OCI-M1 (cell line): ENCODE results near the gene VMO1.
"Not testable (repeated sequence)": the region's sequence is repeated elsewhere in the genome, so short reads cannot be mapped to it uniquely, and the experiment has no call there.

Source experiments
- DNase-seq: peaks from one replicate; lab custom pipeline; 2025; lab: John Stamatoyannopoulos, UW

Gene VMO1, protein sequence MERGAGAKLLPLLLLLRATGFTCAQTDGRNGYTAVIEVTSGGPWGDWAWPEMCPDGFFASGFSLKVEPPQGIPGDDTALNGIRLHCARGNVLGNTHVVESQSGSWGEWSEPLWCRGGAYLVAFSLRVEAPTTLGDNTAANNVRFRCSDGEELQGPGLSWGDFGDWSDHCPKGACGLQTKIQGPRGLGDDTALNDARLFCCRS

DNA sequence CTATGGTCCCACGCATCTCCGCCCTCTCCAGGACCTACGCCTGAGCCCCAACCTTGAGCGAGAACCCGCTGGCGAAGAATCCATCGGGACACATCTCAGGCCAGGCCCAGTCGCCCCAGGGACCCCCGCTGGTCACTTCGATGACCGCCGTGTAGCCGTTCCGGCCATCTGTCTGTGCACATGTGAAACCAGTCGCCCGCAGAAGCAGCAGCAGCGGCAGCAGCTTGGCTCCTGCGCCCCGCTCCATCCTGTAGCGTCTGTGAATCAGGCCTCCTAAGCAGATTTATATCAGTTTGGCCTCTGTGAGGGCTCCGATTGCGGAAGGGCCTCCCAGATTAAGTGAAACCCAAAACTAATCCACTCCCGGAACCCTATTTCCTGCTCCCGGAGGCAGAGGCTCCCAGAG lies at the start of gene VMO1:
Gene VMO1 (minus strand): TSS at position 259 of the 406 bp plus-strand sequence. CDS start 12 bp downstream, at position 247.
- no peak for DNase-seq

DNA sequence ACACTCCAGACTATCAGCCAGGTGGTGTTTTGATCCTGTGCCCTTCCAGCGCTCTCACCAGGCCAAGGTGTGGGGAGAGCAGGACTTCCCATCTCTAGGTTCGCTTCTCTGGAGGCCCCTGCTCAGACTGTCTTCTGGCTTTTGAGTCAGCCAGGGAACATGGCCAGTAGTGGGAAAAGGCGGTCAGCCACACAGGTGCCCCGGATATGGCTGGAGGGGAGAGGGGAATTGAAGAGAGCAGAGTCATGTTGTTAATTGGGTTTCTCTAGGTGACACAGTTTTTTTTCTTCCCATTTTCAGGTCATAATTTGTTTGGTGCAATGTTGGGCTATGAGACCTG lies 48.5 kb upstream of the VMO1 start:
- no peak for DNase-seq

DNA sequence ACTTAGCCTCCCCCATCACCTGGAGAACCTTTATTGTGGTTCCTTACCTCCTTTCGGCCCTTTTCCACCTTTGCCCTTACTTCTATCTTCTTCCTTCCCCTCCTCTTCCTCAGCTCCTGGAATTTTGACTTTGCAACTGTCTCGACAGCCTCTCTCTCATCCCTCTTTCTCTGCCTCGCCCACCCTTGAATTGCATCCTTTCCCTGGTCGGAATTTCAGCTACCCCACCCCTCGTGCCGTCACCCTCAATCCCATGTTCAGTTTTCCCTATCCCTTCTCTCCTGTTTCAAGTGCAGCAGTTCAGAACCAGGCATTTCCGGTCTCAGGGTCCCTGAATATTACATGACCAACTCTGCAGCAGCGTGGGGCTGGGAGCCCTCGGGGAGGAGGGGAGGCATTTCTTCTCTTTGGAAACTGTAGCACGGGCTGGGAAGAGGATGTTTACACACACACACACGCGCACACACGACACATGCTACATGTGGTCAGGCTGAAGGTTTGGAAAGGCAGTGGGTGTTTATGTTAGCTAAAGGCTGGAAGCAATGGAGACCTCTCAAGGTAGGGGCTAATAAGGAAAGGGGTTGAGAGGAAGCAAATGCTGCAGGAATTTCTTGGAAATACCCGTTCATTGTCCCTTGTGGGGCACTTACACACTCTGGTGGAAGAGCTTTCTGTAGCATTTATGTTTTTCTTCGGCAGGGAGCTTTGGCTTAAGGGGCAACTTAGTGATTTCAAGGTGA lies 47.9 kb upstream of the VMO1 start:
- peak; percentile 62 for DNase-seq

DNA sequence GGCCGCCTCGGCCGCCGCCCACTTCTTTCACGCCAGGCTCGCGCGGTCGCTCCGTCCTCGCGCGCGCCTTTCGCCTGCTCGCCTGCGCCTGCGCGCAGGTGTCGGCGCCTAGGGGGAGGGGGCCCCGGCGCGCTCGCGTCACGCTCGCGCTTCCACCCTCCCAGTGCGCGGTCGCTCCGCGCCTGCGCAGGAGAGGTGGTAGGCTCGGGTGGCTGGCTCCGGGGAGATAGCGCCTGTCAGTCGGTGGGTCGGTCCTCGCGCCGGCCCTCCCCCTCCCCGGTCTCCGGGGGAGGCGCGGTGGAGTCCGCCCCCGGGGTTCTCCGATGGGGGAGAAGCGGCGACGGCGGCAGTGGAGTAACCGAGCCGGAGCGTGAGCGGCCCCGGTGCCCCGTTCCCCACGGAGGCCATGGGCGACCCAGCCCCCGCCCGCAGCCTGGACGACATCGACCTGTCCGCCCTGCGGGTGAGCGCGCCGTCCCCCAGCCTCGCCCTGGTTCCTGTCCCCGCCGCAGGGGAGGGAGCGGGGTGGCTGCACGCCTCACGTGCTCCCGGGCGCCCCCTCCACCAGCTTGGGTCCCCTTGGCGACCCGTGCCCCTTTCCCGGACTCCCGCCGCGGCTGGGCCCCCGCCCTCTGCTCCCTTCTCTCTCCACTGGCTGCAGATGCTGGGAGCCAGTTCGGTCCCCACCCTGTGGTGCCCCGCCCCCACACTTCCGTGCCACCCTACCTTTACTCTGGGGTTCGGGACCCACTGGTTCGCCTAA lies 47.2 kb upstream of the VMO1 start, which contains the start of gene MINK1:
Gene MINK1 (plus strand): TSS at position 163 of the 763 bp plus-strand sequence. CDS start 244 bp downstream, at position 407.
- peak; percentile 97 for DNase-seq

DNA sequence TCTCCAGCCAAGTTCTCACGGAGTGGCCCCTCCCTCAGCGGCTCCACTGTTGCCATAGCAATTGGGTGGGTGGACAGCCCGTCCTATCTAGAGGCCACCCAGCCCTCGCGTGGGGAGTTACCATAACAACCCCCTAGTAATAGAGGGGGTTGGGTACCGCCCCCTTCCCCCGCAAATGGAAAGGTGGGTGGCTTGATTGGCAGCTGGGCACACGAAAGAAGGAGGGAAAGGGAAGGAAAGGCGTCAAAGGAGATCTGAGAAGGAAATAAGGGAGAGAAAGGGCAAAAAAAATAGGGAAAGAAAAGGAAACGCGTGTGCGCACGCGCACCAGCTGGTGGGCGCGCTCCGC lies 46.6 kb upstream of the VMO1 start:
- not testable (repeated sequence) for DNase-seq

DNA sequence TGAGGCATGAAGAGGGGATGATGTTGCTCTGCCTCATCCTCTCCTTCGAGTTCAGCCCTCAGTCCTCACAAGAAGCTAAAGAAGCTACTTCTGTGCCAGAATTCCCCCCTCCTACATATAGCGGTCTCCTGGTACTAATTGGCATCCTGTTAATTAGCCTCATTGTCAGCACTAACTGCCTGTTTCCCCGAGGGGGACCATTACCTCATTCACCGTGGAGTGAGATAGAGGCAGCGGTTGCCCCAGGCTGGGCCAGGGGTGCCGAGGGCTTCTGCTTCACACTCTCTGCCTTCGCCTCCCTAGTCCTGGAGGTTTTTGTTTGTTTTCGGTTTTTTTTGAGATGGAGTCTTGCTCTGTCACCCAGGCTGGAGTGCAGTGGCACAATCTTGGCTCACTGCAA lies 41.2 kb upstream of the VMO1 start:
- no peak for DNase-seq

DNA sequence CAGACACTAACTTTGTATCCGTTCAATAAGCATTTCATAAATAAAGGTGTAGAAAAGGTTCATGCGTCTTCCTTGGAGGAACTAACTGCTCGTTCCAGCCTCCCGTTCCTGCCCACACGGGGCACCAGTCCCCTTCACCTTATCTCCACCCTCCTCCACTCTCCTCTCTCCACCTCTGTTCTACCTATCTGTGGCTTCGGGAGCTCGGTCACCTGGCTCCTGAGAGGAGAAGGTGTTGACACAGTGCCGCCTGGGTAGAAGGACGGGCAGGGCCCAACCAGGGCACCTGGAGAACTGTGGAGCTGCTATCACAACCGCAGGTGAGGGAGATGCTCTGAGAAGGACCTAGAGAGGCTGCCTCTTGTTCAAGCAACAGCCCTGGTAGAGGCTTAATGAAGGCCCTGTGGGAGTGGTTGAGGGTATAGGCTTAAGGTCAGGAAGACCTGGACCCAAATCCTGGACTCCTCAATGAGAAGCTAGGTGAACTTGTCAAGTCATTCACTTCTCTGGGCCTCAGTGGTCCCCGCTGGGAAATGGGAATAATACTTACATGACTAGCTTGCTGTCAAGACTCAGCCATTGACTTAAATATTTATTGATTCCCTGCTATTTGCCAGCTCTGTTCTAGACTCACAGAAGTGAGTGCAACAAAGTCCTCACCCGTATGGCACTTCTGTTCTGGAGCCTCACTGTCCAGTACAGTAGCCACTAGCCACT lies 37.4 kb upstream of the VMO1 start:
- no peak for DNase-seq

DNA sequence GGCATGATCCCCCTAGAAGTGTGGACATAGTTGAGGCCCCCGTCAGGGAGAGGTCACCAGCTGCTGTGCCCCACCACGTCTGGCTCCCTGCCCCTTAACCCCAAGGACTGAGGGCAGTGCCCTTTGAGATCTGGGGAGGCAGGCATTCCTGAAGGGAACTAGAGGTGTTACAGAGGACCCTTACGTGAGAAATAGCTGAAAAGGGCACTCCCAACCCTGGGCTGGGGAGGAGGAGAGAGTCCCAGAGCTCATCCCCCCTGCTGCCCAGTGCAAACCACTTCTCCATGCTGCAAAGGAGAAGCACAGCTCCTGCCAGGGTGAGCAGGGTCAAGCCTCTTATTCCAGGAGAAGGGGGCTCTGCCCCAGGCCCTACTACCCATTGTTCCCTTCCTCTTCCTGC lies 36.7 kb upstream of the VMO1 start:
- no peak for DNase-seq

DNA sequence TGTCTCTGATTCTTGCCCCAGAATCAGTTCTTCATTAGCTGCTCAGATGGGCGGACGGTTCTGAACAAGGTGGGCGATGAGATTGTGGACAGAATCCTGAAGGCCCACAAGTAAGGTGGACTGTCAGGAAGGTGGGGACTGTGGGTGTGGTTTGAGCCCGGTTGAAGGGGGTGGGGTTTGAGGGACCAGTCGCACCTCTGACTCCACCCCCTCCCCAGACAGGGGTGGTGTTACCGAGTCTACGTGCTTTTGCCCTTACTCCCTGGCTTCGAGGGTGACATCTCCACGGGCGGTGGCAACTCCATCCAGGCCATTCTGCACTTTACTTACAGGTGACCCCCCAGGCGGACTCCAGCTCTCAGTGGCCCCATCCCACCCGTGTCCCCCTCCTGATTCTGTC lies 32.1 kb upstream of the VMO1 start:
- DNase-seq, result no peak

DNA sequence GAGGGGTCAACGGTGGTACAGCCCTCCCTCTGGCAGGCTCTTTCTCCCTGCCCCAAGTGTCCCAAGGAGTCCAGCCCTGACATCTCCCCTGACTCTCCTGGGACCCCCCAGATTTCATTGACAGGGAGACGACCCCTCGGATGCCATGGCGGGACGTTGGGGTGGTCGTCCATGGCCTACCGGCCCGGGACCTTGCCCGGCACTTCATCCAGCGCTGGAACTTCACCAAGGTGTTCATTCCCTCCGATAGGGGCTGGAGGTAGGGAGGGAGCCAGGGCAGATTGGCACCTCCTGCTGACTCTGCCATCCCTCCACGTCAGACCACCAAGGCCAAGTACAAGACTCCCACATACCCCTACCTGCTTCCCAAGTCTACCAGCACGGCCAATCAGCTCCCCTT lies 30.7 kb upstream of the VMO1 start:
- no peak for DNase-seq

DNA sequence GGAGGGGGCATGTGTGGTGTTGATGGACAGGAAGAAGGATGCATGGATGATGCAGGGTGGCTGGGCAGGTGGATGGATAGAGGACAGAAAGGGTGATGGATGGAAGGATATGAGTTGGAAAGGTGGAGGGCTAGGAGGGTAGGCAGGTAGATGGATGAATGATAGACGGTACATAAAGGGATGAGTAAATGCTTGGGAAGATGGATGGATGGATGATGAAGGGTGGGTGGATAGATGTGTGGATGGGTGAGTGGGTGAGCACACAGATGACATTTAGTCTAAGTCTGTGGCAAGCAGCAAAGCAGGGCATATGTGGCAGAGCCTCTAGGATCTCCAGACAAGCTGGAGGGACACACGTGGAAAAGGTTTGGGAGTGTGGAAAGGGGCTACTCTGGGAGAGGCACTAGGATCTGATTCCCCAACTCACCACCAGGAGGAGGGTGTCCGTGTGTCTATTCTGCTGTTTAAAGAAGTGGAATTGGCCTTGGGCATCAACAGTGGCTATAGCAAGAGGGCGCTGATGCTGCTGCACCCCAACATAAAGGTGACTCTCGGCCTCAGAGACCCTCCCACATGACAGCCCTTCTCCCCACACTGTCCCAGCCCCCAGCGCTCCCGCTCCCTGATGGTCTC lies 29.0 kb upstream of the VMO1 start:
- peak; percentile 27 for DNase-seq

DNA sequence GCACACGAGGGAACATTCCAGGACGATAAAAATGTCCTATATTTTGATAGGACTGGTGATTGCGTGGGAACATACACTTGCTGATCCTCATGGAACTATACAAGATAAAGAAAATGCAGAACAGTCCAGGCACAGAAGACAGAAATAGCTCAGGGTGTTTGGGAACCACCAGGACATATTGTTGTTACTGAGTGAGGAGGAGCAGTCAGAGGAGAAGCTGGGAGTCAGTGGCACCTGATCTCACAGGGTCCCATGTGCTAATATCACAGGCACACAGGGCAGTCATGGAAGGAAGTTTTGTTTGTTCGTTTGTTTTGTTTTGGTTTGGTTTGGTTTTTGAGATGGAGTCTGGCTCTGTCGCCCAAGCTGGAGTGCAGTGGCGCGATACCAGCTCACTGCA lies 26.5 kb upstream of the VMO1 start:
- DNase-seq, result no peak

DNA sequence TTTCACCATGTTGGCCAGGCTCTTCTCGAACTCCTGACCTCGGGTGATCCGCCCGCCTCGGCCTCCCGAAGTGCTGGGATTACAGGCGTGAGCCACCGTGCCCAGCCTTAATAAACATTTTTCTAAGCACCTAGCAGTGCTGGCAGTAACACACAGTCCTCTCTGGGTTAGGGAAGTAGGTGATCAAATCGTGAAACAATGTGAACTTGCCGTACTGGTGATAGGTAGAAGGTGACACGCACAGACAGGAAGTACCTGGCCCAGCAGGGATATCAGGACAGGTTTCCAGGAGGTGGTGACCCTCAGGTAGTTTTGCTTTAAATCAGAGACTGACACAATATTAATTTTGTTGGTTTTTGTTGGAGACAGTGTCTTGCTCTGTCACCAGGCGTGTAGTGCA lies 25.3 kb upstream of the VMO1 start:
- DNase-seq, result no peak

DNA sequence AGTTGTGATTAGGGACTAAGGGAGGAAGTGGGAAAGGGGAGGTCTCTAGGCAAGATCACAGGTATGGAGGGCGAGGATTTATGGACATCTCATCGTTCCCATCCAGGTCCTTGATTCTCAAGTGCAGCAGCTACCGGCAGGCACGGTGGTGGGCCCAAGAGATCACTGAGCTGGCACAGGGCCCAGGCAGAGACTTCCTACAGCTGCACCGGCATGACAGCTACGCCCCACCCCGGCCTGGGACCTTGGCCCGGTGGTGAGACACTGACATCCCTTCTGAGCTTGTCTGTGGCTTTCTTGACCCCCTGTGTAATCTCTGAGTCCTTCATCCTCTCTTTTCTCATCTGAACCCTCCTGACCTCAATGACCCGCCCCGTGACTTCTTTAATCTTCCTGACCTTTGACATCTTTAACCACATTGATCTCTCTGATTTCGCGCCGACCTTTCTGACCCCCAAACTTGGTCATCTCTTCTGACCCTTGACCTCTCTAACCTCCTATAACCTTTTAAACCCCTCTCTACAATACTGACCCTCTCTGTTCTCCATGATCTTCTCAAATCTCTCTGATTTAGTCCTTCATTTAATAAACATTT lies 24.6 kb upstream of the VMO1 start:
- peak; percentile 42 for DNase-seq

DNA sequence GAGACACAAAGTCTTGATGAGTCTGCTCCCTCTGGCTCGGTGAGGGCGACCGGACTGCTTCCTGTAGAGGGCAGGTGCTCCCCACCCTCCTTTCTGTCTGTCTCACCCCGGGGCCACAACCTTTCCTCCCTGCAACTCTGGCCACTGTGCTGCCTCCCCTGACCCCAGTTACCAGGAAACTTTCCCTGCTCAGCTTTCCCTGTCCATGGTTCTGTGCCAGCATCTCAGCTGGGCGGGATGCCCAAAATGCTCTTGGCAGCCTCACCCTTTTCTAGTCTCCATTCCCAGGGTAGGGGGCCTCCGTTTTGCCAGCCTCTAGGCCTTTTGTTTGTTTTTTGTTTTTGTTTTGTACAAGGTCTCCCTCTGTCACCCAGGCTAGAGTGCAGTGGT lies 22.2 kb upstream of the VMO1 start:
- no peak for DNase-seq

DNA sequence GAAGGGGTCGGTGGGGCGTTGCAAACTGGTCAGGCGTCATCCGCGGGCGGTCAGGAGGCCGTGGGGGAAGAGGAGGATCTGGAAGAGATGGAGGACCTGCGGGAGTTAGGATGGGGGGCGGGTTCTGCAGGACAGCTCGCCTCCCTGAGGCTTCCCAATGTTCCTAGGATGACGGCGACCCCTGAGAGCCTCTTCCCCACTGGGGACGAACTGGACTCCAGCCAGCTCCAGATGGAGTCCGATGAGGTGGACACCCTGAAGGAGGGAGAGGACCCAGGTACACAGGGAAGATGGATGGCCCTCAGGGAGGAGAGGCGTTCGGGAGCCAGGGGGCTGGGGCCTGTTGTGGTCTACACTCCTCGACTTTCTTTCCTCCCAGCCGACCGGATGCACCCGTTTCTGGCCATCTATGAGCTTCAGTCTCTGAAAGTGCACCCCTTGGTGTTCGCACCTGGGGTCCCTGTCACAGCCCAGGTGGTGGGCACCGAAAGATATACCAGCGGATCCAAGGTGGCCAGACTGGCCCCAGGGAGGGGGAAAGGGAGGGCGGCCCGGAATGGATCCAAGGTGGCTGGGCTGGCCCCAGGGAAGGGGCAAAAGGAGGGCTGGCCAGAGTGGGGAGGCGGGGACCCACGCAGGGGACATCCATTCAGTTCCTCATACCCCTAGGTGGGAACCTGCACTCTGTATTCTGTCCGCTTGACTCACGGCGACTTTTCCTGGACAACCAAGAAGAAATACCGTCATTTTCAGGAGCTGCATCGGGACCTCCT lies 21.6 kb upstream of the VMO1 start:
- no peak for DNase-seq

DNA sequence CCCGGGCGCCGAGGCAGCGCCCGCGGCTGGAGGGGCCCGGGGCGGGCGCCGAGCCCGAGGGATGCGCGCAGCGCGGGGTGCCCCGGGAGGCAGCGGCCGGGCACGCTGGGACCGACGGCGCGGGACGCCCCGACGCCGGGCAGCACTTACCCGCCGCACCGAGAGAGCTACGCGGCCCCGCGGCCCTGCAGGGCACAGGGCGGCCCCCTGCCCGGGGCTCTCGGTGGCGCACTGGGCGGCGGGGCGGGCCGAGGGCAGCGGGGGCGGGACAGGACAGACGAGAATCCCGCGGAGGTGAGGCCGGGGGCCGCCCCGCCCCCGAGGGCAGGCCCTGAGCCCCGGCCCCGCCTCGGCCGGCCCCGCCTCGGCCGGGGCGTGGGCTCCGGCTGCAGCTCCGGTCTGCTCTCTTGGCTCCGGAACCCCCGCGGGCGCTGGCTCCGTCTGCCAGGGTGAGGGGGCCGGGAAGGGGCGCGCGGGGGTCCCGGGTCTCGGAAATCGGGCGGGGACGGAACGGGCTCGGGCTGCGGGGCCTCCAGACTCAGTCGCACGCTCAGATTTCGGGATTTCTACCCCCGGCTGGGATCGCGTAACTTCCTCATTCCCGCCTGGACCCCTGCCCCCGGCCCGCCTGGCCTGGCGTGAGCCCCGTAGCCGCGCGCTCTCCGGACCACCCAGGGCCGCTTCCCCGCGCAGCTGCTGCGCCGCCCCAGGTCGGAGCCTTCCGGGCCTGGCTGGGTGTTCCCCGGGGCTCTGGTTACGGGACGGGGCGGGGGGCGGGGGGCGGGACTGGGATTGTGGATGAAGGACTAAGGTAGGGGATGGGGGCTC lies 20.8 kb upstream of the VMO1 start, which contains the start of gene PLD2:
Gene PLD2 (plus strand): TSS at position 376 of the 828 bp plus-strand sequence. CDS start 621 bp downstream, outside the sequence.
- peak; percentile 90 for DNase-seq

DNA sequence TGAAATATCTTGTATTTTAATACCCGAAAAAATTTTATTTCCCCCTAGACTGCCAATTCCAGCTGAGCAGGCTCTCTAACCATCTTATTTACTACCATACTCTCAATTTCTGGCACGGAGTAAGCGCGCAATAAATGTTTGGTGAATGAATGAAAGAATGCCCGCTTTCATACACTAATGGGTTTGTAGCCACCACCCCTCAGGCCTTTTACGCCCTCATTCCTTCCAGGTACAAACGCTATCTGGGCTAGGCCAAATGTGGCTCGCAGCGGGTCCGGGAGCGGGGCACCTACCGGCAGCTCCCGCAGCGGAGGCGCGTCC lies 20.3 kb upstream of the VMO1 start:
- peak; percentile 58 for DNase-seq

DNA sequence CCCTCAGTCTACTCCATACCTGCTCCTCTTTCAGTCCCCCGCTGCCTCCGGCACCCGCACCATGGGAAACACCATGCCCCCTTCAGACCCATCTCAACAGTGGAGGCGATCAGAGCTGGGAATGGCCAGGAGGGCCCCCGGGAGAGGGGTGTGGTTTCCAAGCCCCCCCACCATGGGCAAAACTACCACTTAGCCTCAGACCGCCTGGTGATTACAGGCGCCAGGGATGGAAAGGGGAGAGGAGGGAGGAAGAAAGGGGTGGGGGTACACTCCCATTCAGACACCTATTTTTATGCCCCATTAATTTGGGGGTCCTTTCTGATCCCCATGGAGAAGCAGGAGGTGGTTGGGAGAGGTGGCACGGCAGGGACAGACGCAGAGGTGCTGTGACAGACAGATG lies 16.1 kb upstream of the VMO1 start, which contains the start of gene C17orf114:
Gene C17orf114 (minus strand): TSS at position 101 of the 400 bp plus-strand sequence.
- DNase-seq, result no peak
